GM12874 (cell line): ENCODE results near the gene ITPR1.

Experiments used
- TF ChIP-seq, protein P1 (sequence below): IDR thresholded peaks from 2 replicates; pipeline ENCODE4 v1.5.1; 2011; ENCODE audit warnings: low read depth, mild to moderate bottlenecking, control low read depth, low read length, moderate library complexity; ENCODE audit not compliant: insufficient read depth

ITPR1 gene

DNA sequence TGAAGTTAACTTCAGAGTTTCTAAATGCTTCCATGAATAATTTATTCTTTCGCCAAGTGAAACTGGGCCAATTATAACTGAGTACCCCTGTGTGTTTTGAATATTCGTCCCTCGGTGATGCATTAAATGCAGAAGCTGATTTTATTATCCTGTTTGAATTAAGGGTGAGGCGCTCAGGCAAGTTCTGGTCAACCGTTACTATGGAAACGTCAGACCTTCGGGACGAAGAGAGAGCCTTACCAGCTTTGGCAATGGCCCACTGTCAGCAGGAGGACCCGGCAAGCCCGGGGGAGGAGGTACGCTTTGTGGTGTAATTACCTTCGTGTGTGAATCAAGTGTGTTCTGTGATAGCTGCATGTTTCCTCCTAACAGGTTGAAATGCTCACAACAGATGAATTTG is 239.8 kb downstream of the ITPR1 start:
- TF ChIP-seq, protein P1, sequence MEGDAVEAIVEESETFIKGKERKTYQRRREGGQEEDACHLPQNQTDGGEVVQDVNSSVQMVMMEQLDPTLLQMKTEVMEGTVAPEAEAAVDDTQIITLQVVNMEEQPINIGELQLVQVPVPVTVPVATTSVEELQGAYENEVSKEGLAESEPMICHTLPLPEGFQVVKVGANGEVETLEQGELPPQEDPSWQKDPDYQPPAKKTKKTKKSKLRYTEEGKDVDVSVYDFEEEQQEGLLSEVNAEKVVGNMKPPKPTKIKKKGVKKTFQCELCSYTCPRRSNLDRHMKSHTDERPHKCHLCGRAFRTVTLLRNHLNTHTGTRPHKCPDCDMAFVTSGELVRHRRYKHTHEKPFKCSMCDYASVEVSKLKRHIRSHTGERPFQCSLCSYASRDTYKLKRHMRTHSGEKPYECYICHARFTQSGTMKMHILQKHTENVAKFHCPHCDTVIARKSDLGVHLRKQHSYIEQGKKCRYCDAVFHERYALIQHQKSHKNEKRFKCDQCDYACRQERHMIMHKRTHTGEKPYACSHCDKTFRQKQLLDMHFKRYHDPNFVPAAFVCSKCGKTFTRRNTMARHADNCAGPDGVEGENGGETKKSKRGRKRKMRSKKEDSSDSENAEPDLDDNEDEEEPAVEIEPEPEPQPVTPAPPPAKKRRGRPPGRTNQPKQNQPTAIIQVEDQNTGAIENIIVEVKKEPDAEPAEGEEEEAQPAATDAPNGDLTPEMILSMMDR, result no peak

DNA sequence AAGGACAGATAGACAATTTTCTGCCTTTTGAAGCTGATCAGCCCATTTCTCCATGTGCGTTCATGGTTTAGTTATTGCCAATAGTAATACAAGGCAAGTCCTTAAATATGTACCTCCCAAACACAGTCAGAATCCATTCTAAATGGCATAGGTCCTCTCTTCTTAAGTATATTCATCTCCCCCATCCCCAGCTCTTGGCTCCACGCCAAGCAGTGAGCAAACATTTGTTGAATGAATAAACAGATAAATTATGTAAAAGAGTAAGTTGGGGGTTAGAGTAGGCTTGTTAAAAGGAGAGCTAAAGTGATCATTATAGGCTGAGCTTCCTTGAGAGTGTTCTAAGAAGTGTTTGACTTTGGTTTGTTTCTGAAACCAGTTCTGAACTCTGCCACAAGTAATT is 241.3 kb downstream of the ITPR1 start:
- TF ChIP-seq, protein P1, result no peak

DNA sequence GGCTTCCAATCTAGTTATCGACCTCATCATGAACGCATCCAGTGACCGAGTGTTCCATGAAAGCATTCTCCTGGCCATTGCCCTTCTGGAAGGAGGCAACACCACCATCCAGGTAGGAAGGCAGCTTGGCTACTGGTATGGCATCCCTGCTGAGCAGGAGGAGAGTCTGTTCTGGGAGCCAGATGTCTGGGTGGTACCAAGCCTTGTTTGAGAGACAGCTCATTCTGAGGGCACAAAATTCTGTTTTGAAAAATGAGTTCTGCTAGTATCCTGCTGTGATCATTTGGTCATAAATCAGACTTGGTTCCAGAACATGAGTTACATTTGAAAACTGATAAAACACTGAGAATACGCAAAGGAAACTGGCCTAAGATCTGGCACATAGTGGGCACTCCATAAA is 242.1 kb downstream of the ITPR1 start:
- TF ChIP-seq, protein P1, result no peak

DNA sequence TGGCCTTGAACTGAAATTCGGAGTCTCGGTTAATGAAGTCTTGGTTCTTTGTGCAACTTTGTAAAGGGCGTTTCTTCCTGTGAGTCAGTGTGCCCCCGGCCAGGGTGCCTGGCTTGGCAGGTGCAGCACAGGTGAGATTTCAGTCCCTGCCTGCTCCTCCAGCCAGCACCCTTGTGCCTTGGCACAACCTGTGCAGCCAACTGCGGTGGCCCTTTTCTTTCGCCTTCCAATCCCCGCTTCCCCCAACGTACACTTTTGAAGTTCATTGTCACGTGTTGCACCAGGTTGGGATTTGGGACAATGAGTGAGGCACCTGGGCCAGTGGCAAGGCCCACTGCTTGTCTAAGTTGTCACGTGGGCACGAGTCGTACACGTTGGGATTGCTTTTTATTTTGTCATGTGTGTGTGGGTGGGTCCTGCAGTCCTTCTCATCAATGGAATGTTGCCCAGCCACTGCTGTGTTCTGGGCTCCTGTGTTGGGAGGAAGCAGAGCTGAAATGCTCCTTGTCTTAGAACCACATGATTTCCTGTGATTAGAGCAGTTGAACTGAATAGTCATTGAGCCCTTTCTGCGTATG is 243.2 kb downstream of the ITPR1 start:
- TF ChIP-seq, protein P1, result no peak

DNA sequence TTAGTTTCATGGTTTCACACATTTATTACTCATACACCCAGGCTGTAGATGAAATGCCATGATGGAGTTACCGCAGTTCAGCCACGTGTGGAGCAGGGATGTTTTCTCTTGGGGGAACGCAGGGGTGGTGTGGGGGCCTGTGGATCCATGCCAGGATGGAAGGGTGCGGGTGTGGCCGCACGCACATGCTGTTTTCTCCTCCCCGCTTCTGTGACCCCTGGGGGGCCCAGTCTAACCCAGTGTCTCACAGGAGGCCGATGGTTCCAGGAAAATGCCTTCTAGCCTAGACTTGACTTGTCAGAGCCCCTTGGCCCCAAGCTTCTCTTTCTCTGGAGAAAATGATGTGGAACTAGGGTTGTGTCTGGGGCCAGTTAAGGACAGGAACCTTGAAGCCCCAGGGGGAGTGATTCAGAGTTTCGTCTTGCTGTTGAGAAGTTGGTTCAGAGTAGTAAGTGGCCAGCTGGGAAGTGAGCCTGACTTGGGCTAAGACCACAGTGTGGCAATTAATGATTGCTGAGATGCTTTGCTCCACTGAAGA is 245.7 kb downstream of the ITPR1 start:
- TF ChIP-seq, protein P1, result no peak

DNA sequence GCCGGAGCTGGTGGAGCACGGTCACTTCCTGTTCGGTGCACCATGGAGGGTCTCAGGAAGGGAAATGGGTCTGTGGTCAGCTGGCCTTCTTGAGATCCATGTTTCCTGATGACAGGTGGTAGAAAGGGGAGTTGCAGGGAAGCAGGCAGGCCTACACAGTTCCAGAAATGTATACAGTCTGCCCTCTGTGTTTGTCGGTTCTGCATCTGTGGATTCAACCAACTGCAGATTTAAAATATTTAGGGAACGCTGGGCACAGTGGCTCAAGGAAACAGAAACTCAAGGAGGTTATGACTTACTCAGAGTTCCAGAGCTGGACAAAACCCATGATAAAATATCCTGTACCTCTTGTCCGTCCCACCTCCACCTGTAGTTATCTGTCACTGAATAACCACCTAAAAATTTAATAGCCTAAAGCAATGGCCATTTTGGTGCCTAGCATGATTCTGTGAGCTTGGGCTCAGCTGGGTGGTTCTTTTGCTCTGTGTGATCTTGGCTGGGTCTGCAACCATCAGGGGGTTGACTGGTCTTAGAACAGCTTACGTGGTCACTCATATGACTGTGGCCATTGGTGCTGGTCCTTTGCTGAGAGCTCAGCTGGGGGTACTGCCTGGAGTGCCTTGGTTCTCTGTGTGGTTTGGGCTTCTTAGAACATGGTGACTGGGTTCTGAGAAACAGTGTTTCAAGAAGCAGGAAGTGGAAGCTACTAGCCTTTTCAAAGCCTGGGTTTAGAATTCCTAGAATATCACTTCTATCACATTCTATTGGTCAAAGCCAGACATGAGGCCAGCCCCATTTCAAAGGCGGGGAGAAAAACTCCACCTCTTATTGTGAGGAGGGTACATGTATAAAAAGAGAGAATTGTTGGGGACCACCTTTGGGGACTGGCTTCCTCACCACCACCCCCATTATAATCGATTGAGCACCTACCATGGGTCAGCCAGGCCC is 246.4 kb downstream of the ITPR1 start:
- TF ChIP-seq, protein P1, result no peak

DNA sequence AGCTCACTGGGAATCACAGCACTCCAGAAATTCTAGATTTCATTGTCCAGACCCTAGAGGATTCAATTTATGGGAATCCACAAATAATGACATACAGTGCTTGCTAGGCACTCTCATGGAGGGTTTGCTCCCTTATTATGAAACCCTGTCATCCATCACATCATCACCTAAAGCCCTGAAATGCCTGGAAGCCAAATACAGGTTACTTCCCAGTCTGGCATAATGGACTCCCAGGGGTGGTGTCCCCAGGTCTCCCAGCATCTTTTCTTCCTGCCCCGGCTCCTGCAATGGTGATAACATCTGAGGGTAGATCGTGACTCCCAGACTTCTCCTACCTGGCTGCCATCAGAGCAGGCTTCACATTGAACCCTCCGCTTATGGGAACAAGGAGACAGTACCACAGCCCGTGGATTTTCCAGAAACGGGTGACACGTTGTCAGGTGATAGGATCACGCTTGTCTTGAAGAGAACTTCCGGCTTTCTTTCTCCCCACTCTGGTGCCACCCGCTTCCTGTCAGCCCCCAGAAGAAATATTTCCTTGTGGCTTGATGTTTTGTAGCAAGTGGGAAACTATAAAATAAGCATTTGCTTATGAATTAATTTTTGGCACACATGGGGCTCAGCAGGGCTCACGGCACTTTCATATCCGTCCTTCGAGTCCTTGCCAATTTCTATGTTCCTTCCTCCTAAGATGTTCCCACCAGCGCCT is 247.4 kb downstream of the ITPR1 start:
- TF ChIP-seq, protein P1, result no peak
